Stimulated activated naive B cell treated with anti-CD40 and anti-IgM and Interleukin-4, amounts not matched to agents 10 μg/mL and 1 μg/mL and 100 μg/mL, for 72 hours (primary cell): ENCODE data around the gene FRY.

Experiments used
- ATAC-seq, 2 donors: fragments of 150-1000 bp; cut with Tn5 transposase; replicated peaks; 2 replicates each; pipeline ENCODE4 v1.10.0; 2021; ENCODE audit warnings: moderate library complexity in 1 of 2
- DNase-seq: peaks from one replicate; pipeline ENCODE4 v3.0.0; 2021
- H3K27ac Mint-ChIP-seq: one replicate; pipeline ENCODE4 v1.8.0; 2022; ENCODE audit warnings: mild to moderate bottlenecking, mixed read lengths
- H3K27me3 Mint-ChIP-seq, 2 donors: one replicate each; pipeline ENCODE4 v1.8.0; 2022; ENCODE audit warnings: mixed read lengths in 2 of 2
- H3K36me3 Mint-ChIP-seq, 2 donors: one replicate each; pipeline ENCODE4 v1.8.0; 2022; ENCODE audit warnings: mixed read lengths in 2 of 2, mild to moderate bottlenecking in 1 of 2
- H3K4me1 Mint-ChIP-seq, 2 donors: one replicate each; pipeline ENCODE4 v1.8.0; 2022; ENCODE audit warnings: mixed read lengths in 2 of 2, mild to moderate bottlenecking in 1 of 2
- H3K4me3 Mint-ChIP-seq, 2 donors: one replicate each; pipeline ENCODE4 v1.8.0; 2022; ENCODE audit warnings: mild to moderate bottlenecking in 2 of 2, mixed read lengths in 2 of 2, moderate library complexity in 1 of 2
- H3K9me3 Mint-ChIP-seq, 2 donors: one replicate each; pipeline ENCODE4 v1.8.0; 2022; ENCODE audit warnings: mixed read lengths in 2 of 2, mild to moderate bottlenecking in 1 of 2

The FRY gene

GRCh38 chr13:32063619-32064233 lies 32.2 kb downstream of the FRY start:
- H3K36me3 Mint-ChIP-seq, result no peaks in the 10 kb centered on the region
- no peak overlapping the region for H3K27ac Mint-ChIP-seq
- no peaks in the 10 kb centered on the region for H3K9me3 Mint-ChIP-seq
- no peak for DNase-seq
- H3K27me3 Mint-ChIP-seq, result no peaks in the 10 kb centered on the region
- H3K4me3 Mint-ChIP-seq, result no peak overlapping the region
- peaks cover 4 to 7% of the 10 kb centered on the region in 2 donors for H3K4me1 Mint-ChIP-seq
- peak in 1 of 2 donors; percentile 22 for ATAC-seq

GRCh38 chr13:32067149-32067961 lies 35.8 kb downstream of the FRY start:
- no peak overlapping the region for H3K4me3 Mint-ChIP-seq

GRCh38 chr13:32068255-32068654 lies 36.7 kb downstream of the FRY start:
- peaks cover 4 to 7% of the 10 kb centered on the region in 2 donors for H3K4me1 Mint-ChIP-seq
- H3K27ac Mint-ChIP-seq, result no peak overlapping the region
- H3K36me3 Mint-ChIP-seq, result peaks cover 0 to 3% of the 10 kb centered on the region in 2 donors
- no peak for DNase-seq
- H3K27me3 Mint-ChIP-seq, result no peaks in the 10 kb centered on the region
- no peak for ATAC-seq
- H3K4me3 Mint-ChIP-seq, result no peak overlapping the region
- H3K9me3 Mint-ChIP-seq, result peaks cover 0 to 1% of the 10 kb centered on the region in 2 donors

More at GRCh38 chr13:32067149-32067961, 35.8 kb downstream of the FRY start:
- Mint-ChIP-seq H3K4me1 (peaks cover 4 to 7% of the 10 kb centered on the region in 2 donors), H3K27me3 (no peaks in the 10 kb centered on the region), H3K9me3 (peaks cover 0 to 1% of the 10 kb centered on the region in 2 donors), H3K36me3 (peaks cover 0 to 3% of the 10 kb centered on the region in 2 donors), H3K27ac (no peak overlapping the region)
- ATAC-seq, result peak; percentile 53 to 68
- no peak for DNase-seq

DNA sequence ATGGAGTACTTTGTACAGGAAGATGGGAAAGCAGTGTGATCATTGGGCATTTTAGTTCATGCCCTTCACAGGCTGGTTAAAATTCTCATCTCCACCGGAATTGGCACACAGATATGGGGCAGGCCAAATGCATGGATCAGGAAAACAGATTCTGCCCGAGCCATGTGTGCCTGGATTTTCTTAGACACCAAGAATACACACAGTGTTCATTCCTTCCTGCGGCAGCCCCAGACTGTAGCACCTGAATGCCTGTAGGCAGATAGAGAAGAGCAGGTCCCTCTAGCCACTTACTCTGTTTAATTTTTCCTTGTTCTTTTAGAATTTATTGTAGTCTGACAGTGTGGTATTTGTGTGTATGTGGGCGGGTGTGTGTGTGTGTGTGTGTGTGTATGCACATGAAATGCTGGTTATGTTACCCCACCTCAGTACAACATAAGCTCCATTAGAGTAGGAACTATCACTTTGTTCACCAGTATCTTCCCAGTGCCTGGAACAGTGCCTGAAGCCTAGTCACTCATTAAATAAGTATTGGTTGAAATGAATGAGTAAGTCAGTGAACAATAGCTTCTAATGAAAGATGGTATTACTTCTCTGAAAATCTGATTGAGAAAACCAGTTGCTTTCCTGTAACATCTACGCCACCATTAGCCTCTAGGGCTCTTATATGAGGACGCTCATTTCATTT lies 41.7 kb downstream of the FRY start:
- DNase-seq (no peak), ATAC-seq (no peak)
- H3K4me1 Mint-ChIP-seq, result peaks cover 0 to under 1% of the 10 kb centered on the region in 2 donors
- peaks cover 0 to 3% of the 10 kb centered on the region in 2 donors for H3K36me3 Mint-ChIP-seq
- H3K4me3 Mint-ChIP-seq, result no peak overlapping the region
- peaks cover 0 to 4% of the 10 kb centered on the region in 2 donors for H3K27me3 Mint-ChIP-seq
- H3K9me3 Mint-ChIP-seq, result peaks cover 0 to 1% of the 10 kb centered on the region in 2 donors
- no peak overlapping the region for H3K27ac Mint-ChIP-seq

- H3K9me3 Mint-ChIP-seq, result peaks cover 0 to 1% of the 10 kb centered on the region in 2 donors
- no peak overlapping the region for H3K27ac Mint-ChIP-seq
- H3K36me3 Mint-ChIP-seq, result peaks cover 0 to under 1% of the 10 kb centered on the region in 2 donors
- no peak overlapping the region for H3K4me3 Mint-ChIP-seq
- no peaks in the 10 kb centered on the region for H3K4me1 Mint-ChIP-seq
- DNase-seq, result no peak
- ATAC-seq, result no peak
- H3K27me3 Mint-ChIP-seq, result peaks cover 0 to 4% of the 10 kb centered on the region in 2 donors
Observed at GRCh38 chr13:32075170-32075851, 43.7 kb downstream of the FRY start.

- no peak overlapping the region for H3K27ac Mint-ChIP-seq
- H3K4me1 Mint-ChIP-seq, result no peaks in the 10 kb centered on the region
- no peak for ATAC-seq
- H3K4me3 Mint-ChIP-seq, result no peak overlapping the region
- H3K27me3 Mint-ChIP-seq, result no peaks in the 10 kb centered on the region
- H3K36me3 Mint-ChIP-seq, result no peaks in the 10 kb centered on the region
- H3K9me3 Mint-ChIP-seq, result no peaks in the 10 kb centered on the region
- DNase-seq, result no peak
Observed at GRCh38 chr13:32079587-32079986, 48.0 kb downstream of the FRY start.

DNA sequence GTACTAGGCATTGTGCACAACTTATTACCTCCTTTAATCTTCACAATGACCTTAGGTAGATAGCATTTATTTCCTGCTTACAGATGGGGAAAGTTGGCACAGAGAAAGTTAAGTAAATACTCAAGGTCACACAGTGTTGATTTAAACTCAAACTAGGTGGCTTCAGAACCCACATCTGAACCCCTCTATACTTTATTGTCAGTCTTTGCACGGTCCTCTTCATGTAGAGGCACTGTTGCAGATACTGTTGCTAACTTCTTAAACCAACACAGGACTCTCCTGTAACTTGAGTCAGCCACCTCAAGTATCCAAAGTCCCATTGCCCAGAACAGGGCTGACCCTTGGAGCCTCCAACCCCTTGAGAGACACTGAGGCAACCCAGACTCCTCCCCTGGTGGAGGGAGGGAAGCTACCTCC lies 48.8 kb downstream of the FRY start:
- Mint-ChIP-seq H3K9me3 (no peaks in the 10 kb centered on the region), H3K27me3 (no peaks in the 10 kb centered on the region), H3K27ac (no peak overlapping the region), H3K36me3 (no peaks in the 10 kb centered on the region), H3K4me1 (no peaks in the 10 kb centered on the region), H3K4me3 (no peak overlapping the region)
- ATAC-seq (no peak), DNase-seq (no peak)

DNA sequence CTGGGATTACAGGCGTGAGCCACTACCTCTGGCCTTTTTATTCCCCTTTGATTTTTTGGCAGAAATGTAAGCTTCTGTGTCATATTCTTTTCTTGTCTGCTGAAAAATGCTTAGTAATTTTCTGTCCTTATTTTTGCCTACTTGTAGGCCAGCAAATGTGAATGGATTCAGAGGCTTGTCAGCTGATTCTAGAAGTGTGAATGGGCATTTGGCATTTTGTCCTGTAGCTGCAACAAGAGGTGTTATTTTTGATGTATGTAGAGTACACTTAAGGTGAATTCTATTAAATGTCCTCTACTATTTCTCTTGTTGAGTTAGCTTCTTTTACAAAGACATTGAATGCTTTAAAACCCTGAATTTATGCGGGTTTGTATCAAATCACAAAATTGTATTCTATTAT lies 50.0 kb downstream of the FRY start:
- H3K27me3 Mint-ChIP-seq, result no peaks in the 10 kb centered on the region
- no peak overlapping the region for H3K4me3 Mint-ChIP-seq
- ATAC-seq, result no peak
- no peaks in the 10 kb centered on the region for H3K36me3 Mint-ChIP-seq
- DNase-seq, result no peak
- no peaks in the 10 kb centered on the region for H3K9me3 Mint-ChIP-seq
- H3K4me1 Mint-ChIP-seq, result no peaks in the 10 kb centered on the region
- no peak overlapping the region for H3K27ac Mint-ChIP-seq

GRCh38 chr13:32086366-32086765 lies 54.8 kb downstream of the FRY start:
- H3K27me3 Mint-ChIP-seq, result peaks cover 0 to 4% of the 10 kb centered on the region in 2 donors
- H3K27ac Mint-ChIP-seq, result no peak overlapping the region
- ATAC-seq (no peak), DNase-seq (no peak)
- H3K36me3 Mint-ChIP-seq, result no peaks in the 10 kb centered on the region
- peaks cover 0 to 3% of the 10 kb centered on the region in 2 donors for H3K9me3 Mint-ChIP-seq
- H3K4me3 Mint-ChIP-seq, result no peak overlapping the region
- peaks cover 4 to 7% of the 10 kb centered on the region in 2 donors for H3K4me1 Mint-ChIP-seq

GRCh38 chr13:32086791-32087441 lies 55.3 kb downstream of the FRY start:
- no peak overlapping the region for H3K4me3 Mint-ChIP-seq
- ATAC-seq (no peak), DNase-seq (no peak)
- no peak overlapping the region for H3K27ac Mint-ChIP-seq
- H3K4me1 Mint-ChIP-seq, result peaks cover 4 to 7% of the 10 kb centered on the region in 2 donors
- H3K9me3 Mint-ChIP-seq, result peaks cover 0 to 3% of the 10 kb centered on the region in 2 donors
- H3K27me3 Mint-ChIP-seq, result peaks cover 0 to 4% of the 10 kb centered on the region in 2 donors
- H3K36me3 Mint-ChIP-seq, result no peaks in the 10 kb centered on the region

GRCh38 chr13:32087955-32088747 lies 56.6 kb downstream of the FRY start:
- Mint-ChIP-seq H3K27ac (no peak overlapping the region), H3K27me3 (peaks cover 0 to 4% of the 10 kb centered on the region in 2 donors), H3K9me3 (peaks cover 0 to 3% of the 10 kb centered on the region in 2 donors), H3K4me1 (peaks cover 4 to 7% of the 10 kb centered on the region in 2 donors), H3K36me3 (no peaks in the 10 kb centered on the region), H3K4me3 (no peak overlapping the region)
- ATAC-seq (no peak), DNase-seq (no peak)

DNA sequence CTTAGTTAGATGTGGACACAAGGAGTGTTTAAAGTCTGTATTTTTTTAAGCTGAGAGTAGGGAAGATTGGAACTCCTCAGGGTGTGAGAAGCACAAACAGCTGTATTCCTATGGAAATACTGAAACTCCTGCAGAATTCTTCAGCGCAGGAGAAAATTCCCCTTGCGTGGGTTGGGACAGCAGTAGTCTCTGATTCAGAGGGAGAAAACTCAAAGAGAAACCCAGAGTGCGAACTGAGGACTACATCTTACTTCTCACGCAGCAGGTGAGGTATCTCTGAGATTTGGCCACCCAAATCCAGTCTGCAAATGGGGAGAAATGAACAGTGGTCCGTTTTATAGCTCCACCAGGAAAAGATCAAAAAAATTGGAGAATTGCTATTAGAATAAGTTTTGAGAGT lies 60.9 kb downstream of the FRY start:
- Mint-ChIP-seq H3K36me3 (no peaks in the 10 kb centered on the region), H3K27me3 (peaks cover 0 to 4% of the 10 kb centered on the region in 2 donors), H3K9me3 (peaks cover 0 to 3% of the 10 kb centered on the region in 2 donors), H3K4me3 (no peak overlapping the region), H3K4me1 (peaks cover 4 to 7% of the 10 kb centered on the region in 2 donors), H3K27ac (no peak overlapping the region)
- ATAC-seq, result no peak
- DNase-seq, result no peak

DNA sequence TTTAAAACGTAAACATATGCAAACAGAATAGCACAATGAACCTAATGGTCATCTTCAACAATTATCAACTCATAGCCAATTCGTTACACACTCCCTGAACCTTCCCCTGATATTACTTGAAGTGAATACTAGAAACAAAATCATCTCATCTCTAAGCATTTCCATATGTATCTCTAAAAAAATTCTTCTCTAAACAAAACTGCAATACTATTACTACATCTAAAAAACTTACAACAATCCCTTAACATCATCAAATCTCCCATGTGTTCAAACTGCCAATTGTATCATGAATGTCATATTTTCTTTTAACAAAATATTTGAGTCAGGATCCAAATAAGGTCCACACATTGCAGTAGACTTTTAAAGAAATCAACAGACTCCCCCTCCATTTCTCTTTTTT lies 61.4 kb downstream of the FRY start:
- Mint-ChIP-seq H3K27ac (no peak overlapping the region), H3K4me1 (peaks cover 4 to 7% of the 10 kb centered on the region in 2 donors), H3K4me3 (no peak overlapping the region), H3K27me3 (peaks cover 0 to 4% of the 10 kb centered on the region in 2 donors), H3K9me3 (peaks cover 0 to 3% of the 10 kb centered on the region in 2 donors), H3K36me3 (no peaks in the 10 kb centered on the region)
- ATAC-seq, result no peak
- no peak for DNase-seq
